ENCODE results near the gene DDX11.
"Not testable (repeated sequence)": the region's sequence is repeated elsewhere in the genome, so short reads cannot be mapped to it uniquely, and the experiment has no call there.

The DDX11 gene

GRCh38 chr12:31099434-31099833 is 25.8 kb downstream of the DDX11 start:
- DNase-seq (ENCODE audit: low spot score) = not testable (repeated sequence)

- DNase-seq (ENCODE audit: low spot score) = not testable (repeated sequence)
Measured at GRCh38 chr12:31100503-31101208, 27.0 kb downstream of the DDX11 start.

DNA sequence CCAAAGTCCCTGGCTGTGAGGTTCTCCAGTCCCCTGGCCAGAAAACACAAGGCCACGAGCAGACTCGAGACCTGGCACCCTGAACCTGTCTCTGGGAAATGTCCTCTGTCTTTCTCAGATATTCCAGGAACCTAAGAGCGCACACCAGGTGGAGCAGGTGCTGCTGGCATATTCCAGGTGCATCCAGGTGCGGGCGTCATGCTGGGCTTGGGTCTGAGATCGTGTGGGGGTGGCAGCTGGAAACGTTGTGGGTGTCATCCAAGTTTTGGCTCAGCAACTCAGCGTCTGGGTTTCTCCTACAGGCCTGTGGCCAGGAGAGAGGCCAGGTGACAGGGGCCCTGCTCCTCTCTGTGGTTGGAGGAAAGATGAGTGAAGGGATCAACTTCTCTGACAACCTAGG is 28.5 kb downstream of the DDX11 start:
- not testable (repeated sequence) for DNase-seq (ENCODE audit: low spot score)

DNA sequence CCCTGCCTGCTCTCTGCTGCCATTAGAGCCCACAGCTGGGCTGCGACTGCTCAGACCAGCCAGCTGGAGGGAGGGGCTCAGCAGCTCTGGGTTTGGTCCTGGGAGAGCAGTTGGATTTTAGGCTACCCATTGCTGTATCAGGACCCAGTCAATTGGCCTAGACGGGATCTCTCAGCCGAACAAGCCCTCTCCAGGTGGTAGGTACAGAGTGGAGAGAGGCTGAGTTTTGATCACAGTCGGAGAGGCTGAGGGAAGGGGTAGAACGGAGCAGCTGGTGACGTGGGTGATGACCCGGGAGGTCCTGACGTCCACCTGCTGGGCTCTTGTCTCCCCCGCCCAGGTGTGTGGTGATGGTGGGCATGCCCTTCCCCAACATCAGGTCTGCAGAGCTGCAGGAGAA is 28.9 kb downstream of the DDX11 start:
- DNase-seq (ENCODE audit: low spot score) = not testable (repeated sequence)

DNA sequence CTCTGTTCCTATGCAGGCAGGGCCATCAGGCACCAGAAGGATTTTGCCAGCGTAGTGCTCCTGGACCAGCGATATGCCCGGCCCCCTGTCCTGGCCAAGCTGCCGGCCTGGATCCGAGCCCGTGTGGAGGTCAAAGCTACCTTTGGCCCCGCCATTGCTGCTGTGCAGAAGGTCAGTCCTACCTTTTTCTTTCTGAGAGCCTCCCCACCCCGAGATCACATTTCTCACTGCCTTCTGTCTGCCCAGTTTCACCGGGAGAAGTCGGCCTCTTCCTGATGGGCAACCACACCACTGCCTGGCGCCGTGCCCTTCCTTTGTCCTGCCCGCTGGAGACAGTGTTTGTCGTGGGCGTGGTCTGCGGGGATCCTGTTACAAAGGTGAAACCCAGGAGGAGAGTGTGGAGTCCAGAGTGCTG is 29.9 kb downstream of the DDX11 start:
- not testable (repeated sequence) for DNase-seq (ENCODE audit: low spot score)

DNA sequence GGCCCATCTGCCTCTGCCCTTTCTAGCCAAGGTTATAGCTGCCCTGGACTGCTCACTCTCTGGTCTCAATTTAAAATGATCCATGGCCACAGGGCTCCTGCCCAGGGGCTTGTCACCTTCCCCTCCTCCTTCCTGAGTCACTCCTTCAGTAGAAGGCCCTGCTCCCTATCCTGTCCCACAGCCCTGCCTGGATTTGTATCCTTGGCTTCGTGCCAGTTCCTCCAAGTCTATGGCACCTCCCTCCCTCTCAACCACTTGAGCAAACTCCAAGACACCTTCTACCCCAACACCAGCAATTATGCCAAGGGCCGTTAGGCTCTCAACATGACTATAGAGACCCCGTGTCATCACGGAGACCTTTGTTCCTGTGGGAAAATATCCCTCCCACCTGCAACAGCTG is 30.6 kb downstream of the DDX11 start:
- not testable (repeated sequence) for DNase-seq (ENCODE audit: low spot score)

- not testable (repeated sequence) for DNase-seq (ENCODE audit: low spot score)
Measured at GRCh38 chr12:31104773-31105172, 31.1 kb downstream of the DDX11 start.

- no peak for DNase-seq (ENCODE audit: low spot score)
Measured at GRCh38 chr12:31105668-31106067, 32.0 kb downstream of the DDX11 start.

DNA sequence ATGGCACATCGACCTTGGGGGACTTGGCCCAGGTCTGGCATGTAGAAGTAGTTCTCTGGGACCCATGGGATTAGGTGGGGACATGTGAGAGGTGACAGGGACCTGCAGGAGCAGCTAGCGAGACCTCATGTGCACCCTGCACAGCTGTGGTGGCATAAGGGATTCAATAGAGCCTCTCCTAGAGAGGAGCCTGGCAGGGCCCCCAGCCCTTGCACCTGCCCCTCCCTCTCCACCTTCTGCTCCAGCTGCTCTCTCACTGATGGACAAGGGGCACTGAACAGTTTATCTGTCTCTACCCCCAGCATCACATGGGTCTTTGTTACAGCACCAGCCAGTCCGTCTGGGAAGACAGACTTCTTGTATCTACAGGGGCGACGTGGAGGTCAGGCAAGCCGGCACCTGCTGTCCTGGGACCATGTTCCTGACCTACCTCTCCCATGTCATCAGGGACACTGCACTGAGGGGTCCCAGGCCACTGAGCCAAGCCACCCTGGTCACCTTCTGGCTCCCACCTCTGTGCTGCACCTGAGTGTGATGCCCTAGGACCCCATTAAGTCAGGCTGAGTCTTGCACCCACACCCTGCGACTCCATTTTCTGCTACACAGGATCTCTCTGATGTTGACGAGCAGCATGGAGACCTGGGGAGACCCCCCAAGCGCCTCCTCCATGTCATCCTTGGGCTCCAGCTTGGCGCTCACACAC is 32.6 kb downstream of the DDX11 start:
- DNase-seq (ENCODE audit: low spot score) = no peak

DNA sequence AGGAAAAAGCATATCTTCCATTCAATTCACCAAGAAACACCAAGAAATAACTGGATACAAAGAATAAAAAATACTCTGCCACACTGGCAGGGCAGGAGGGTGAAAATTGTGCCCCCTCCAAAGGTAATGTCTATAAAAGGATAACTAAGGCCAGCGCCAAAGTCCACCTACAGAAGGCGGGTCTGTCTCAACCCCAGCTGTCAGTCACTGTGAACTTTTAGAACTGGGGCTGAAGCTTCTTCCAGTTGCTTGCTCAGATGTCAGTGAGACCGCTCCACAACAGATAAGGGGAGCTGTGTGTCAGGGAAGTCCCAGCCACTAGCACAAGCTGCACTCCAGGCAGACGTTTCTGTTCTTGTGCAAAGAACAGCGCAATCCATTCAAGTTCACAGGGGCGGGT is 36.1 kb downstream of the DDX11 start:
- DNase-seq (ENCODE audit: low spot score) = not testable (repeated sequence)

DNA sequence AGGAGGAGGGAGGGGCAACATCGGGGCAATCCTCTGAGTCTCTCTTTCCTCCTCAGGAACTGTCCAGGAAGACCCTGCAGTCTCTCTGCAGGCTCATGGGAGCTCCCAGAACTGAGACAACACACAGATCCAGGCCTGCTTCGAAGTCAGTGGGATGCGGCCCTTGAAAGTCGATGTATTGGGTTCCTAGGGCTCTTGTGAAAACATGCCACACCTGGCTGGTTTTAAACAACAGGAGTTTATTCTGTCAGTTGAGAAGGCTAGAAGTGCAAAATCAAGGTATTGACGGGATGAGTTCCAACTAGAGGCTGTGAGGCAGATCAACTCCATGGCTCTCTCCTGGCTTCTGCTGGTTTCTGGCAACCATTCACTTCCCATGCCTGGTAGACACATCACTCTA is 36.6 kb downstream of the DDX11 start:
- not testable (repeated sequence) for DNase-seq (ENCODE audit: low spot score)

- DNase-seq (ENCODE audit: low spot score) = not testable (repeated sequence)
Measured at GRCh38 chr12:31115092-31115601, 41.5 kb downstream of the DDX11 start.

GRCh38 chr12:31116846-31117202 is 43.2 kb downstream of the DDX11 start:
- DNase-seq (ENCODE audit: low spot score) = not testable (repeated sequence)

DNA sequence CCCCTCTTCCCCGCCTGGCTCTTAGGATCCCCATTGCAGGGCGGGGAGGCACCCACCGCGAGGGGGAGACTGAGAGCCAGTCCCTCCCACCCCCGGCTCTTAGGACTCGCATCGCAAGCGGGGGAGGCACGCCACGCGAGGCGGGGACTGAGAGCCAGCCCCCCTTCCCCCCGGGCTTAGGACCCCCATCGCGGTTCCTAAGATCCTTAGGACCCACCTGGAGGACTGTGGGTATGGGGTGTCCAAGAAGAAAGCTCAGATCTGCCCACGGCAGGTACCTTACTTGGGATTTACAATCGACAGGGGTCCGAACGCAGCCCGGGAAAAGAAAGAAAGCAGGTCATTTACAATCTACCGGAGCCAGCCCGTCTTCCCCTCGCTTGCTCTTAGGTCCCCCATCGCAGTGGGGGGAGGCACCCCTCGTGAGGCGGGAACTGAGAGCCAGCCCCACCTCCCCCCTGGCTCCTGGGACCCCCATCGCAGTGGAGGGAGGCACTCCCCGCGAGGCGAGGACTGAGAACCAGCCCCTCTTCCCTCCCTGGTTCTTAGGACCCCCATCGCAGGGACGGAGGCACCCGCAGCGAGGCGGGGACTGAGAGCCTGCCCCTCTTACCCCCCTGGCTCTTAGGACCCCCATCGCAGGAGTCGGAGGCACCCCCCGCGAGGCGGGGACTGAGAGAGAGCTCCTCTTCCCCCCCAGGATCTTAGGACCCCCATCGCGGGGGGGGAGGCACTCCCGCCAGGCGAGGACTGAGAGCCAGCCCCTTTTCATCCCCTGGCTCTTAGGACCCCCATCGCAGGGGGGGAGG is 43.7 kb downstream of the DDX11 start:
- DNase-seq (ENCODE audit: low spot score) = peak; percentile 53

DNA sequence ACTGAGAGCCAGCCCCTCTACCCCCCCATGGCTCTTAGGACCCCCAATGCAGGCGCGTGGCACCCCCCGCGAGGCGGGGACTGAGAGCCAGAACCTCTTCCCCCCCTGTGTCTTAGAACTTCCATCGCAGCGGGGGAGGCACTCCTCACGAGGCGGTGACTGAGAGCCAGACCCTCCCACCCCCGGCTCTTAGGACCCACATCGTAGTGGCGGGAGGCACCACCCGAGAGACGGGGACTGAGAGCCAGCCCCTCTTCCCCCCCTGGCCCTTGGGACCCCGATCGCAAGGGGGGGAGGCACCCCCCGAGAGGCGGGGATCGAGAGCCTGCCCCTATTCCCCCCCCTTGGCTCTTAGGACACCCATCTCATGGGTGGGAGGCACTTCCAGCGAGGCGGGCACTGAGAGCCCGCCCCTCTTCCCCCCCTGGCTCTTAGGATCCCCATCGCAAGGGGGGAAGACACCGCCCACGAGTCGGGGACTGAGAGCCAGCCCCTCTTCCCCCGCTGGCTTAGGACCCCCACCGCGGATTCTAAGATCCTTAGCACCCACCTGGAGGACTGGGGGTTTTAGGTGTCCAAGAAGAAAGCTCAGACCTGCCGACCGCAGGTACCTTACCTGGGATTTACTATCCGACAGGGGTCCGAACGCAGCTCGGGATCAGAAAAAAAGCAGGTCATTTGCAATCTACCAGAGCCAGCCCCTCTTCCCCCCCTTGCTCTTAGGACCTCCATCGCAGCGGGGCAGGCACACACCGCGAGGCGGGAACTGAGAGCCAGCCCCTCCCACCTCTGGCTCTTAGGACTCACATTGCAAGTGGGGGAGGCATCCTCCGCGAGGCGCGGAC is 44.9 kb downstream of the DDX11 start:
- peak; percentile 25 for DNase-seq (ENCODE audit: low spot score)

DNA sequence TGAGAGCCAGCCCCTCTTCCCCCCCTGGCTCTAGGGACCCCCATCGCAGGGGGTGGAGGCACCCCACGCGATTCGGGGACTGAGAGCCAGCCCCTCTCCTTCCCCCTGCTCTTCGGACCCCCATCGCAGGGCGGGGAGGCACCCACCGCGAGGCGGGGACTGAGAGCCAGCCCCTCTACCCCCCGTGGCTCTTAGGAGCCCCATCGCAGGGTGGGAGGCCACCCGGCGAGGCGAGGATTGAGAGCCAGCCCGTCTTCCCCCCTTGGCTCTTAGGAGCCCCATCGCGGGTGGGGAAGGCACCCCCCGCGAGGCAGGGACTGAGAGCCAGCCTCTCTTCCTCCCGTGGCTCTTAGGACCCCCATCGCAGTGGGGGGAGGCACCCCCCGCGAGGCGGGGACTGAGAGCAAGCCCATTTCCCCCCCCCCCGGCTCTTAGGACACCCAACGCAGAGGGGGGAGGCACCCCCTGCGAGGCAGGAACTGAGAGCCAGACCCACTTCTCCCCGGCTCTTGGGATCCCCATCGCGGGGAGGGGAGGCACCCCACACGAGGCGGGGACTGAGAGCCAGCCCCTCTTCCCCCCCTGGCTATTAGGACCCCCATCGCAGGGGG is 45.6 kb downstream of the DDX11 start:
- DNase-seq (ENCODE audit: low spot score) = no peak

- DNase-seq (ENCODE audit: low spot score) = no peak
Measured at GRCh38 chr12:31119803-31120211, 46.1 kb downstream of the DDX11 start.

DNA sequence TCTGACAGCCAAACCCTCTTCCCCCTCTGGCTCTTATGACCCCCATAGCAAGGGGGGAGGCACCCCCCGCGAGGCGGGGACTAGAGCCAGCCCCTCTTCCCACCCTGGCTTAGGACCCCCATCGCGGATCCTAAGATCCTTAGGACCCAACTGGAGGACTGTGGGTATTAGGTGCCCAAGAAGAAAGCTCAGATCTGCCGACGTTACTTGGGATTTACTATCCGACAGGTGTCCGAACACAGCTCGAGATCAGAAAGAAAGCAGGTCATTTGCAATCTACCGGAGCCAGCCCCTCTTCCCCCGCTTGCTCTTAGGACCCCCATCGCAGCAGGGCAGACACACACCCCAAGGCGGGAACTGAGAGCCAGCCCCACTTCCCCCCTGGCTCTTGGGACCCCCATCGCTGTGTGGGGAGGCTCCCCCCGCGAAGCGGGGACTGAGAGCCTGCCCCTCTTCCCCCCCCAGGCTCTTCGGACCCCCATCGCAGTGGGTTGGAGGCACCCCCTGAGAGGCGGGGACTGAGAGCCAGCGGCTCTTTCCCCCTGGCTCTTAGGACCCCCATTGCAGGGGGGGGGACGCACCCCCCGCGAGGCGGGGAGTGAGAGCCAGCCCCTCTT is 46.8 kb downstream of the DDX11 start:
- no peak for DNase-seq (ENCODE audit: low spot score)

DNA sequence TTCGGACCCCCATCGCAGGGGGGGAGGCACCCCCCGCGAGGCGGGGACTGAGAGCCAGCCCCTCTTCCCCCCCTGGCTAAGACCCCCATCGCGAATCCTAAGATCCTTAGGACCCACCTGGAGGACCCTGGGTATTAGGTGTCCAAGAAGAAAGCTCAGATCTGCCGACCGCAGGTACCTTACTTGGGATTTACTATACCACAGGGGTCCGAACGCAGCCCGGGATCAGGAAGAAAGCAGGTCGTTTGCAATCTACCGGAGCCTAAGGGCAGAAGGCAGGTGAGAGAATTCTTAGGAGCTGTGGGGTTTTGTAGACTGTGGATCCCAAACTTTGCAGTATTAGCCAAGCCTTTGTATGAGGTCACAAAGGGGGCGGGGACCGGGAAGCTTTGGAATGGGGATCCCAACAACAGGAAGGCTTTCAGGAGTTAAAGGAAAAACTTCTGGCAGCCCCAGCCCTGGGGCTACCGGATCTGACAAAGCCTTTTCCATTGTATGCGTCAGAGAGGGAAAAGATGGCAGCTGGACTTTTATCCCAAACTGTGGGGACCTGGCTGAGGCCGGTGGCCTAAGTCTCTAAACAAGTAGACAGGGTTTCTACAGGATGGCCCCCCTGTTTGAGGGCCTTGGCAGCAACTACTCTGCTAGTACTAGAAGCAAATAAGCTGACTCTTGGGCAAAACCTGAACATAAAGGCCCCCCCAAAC is 47.5 kb downstream of the DDX11 start:
- not testable (repeated sequence) for DNase-seq (ENCODE audit: low spot score)

- no peak for DNase-seq (ENCODE audit: low spot score)
Measured at GRCh38 chr12:31122481-31122880, 48.8 kb downstream of the DDX11 start.

All from CD4-positive, alpha-beta T cell treated with Interleukin-6 at 100 ng/mL for 8 hours (primary cell).